HUES6 (cell line): ENCODE results near the gene STXBP4.

ENCODE experiments used
- H3K27ac ChIP-seq: 2 replicates; pipeline ENCODE4 v1.7.0; 2013; ENCODE audit warnings: low read depth, mild to moderate bottlenecking, low read length, inconsistent platforms
- H3K27me3 ChIP-seq: 2 replicates; pipeline ENCODE4 v1.6.1; 2013; ENCODE audit warnings: low read length; ENCODE audit not compliant: control insufficient read depth, insufficient read depth
- H3K36me3 ChIP-seq: 2 replicates; pipeline ENCODE4 v1.6.1; 2013; ENCODE audit warnings: low read length; ENCODE audit not compliant: control insufficient read depth, insufficient read depth
- H3K4me1 ChIP-seq: 2 replicates; pipeline ENCODE4 v1.6.1; 2013; ENCODE audit warnings: low read length; ENCODE audit not compliant: control insufficient read depth, insufficient read depth
- H3K4me3 ChIP-seq: 2 replicates; pipeline ENCODE4 v1.5.1; 2013; ENCODE audit warnings: low read depth, low read length
- H3K9ac ChIP-seq: one replicate; pipeline ENCODE4 v1.6.1; 2013; ENCODE audit warnings: mild to moderate bottlenecking, low read length
- H3K9me3 ChIP-seq: 2 replicates; pipeline ENCODE4 v1.6.1; 2013; ENCODE audit warnings: low read depth, low read length; ENCODE audit not compliant: control insufficient read depth, insufficient read depth

The STXBP4 gene

DNA sequence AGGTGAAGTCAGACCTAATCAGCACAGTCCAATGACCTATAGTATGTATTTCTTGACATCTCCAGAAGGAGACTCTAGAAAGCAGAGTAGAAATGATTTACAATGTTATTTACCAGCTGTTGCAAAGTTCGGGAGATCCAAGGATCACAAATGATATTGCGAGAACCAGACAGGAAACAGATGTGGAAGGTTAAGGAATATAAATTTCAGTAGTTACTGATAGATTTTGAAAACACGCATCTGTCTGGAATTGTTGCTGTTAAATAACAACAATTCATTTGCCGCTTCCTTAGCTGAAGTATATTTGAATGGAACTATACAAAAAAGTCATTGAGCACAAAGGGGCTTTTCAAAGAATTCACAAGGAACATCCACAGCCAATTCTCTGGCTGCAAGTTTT lies 72.0 kb downstream of the STXBP4 start:
- Histone ChIP-seq H3K27me3 (no peaks in the 10 kb centered on the region), H3K9me3 (no peaks in the 10 kb centered on the region), H3K27ac (no peak overlapping the region), H3K36me3 (no peaks in the 10 kb centered on the region), H3K4me3 (no peak overlapping the region), H3K9ac (no peak overlapping the region), H3K4me1 (no peaks in the 10 kb centered on the region)

DNA sequence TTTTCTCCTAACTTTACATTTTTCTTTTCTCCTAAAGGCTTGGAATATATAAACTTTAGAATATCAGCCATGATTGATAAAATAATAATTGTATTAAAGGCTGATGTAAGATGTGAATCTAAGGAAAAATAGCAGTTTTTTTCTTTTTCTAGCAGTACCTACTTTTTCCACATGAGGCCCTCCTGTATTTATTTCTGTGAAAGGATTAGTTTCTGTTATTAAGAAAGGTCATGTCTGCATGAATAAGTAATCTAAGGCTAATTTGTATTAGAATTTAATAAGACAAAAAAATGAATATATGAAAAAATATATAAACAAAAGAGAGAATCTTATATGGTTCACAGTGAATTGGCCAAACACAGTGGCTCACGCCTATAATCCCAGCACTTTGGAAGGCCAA lies 85.3 kb downstream of the STXBP4 start:
- Histone ChIP-seq H3K4me3 (no peak overlapping the region), H3K9me3 (no peaks in the 10 kb centered on the region), H3K9ac (no peak overlapping the region), H3K36me3 (no peaks in the 10 kb centered on the region), H3K4me1 (no peaks in the 10 kb centered on the region), H3K27ac (no peak overlapping the region), H3K27me3 (no peaks in the 10 kb centered on the region)

GRCh38 chr17:55054429-55054828 lies 85.9 kb downstream of the STXBP4 start:
- Histone ChIP-seq H3K27ac (no peak overlapping the region), H3K9ac (no peak overlapping the region), H3K4me1 (no peaks in the 10 kb centered on the region), H3K9me3 (no peaks in the 10 kb centered on the region), H3K27me3 (no peaks in the 10 kb centered on the region), H3K4me3 (no peak overlapping the region), H3K36me3 (no peaks in the 10 kb centered on the region)

- H3K4me1 ChIP-seq = no peaks in the 10 kb centered on the region
- no peak overlapping the region for H3K4me3 ChIP-seq
- no peak overlapping the region for H3K27ac ChIP-seq
- no peaks in the 10 kb centered on the region for H3K27me3 ChIP-seq
- no peaks in the 10 kb centered on the region for H3K9me3 ChIP-seq
- no peak overlapping the region for H3K9ac ChIP-seq
- no peaks in the 10 kb centered on the region for H3K36me3 ChIP-seq
Measured at GRCh38 chr17:55056526-55056925, 88.0 kb downstream of the STXBP4 start.

DNA sequence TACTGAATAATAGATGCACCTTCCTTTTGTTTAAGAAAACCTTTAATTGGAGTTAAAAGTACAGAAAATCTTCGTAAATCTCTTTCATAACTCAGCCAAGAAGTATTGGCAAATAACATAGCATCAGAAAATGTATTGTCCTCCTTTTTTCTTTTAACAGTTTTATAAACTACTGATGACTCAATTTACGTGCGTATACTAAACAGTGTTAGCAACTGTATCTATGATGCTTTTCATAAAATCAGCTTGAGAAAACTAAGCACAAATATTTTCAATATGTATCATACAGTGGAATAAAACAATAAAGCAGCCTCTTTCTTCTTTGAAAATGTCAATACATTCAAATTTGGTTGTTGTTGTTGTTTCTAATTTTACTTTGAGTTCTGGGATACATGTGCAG lies 88.6 kb downstream of the STXBP4 start:
- no peak overlapping the region for H3K9ac ChIP-seq
- no peak overlapping the region for H3K27ac ChIP-seq
- H3K4me1 ChIP-seq = no peaks in the 10 kb centered on the region

GRCh38 chr17:55059724-55060123 lies 91.2 kb downstream of the STXBP4 start:
- no peak overlapping the region for H3K9ac ChIP-seq
- no peaks in the 10 kb centered on the region for H3K4me1 ChIP-seq
- no peaks in the 10 kb centered on the region for H3K9me3 ChIP-seq
- no peaks in the 10 kb centered on the region for H3K27me3 ChIP-seq
- H3K36me3 ChIP-seq = no peaks in the 10 kb centered on the region
- no peak overlapping the region for H3K4me3 ChIP-seq
- no peak overlapping the region for H3K27ac ChIP-seq

More for the DNA sequence above, 88.6 kb downstream of the STXBP4 start:
- H3K27me3 ChIP-seq = no peaks in the 10 kb centered on the region
- H3K36me3 ChIP-seq = no peaks in the 10 kb centered on the region
- no peak overlapping the region for H3K4me3 ChIP-seq
- no peaks in the 10 kb centered on the region for H3K9me3 ChIP-seq

DNA sequence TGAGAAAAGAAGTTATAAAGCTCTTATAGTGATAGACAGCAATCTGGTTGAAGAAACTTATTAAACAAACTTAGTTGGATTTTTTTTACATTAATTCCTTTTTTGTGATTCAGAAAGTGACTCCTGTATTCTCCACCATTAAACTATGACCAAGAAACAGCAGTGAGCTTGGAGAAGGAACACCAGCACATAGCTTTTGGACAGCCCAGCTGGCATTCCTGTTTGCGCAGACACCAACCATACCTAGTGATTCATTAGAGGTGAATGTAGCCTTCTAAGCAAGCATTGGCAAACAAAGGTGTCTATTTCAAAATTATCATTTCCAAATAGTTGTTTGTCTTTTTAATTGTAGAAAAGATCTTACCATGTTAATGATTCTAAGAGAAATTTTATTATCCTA lies 94.4 kb downstream of the STXBP4 start:
- no peak overlapping the region for H3K27ac ChIP-seq
- H3K9ac ChIP-seq = no peak overlapping the region
- no peaks in the 10 kb centered on the region for H3K9me3 ChIP-seq
- H3K4me3 ChIP-seq = no peak overlapping the region
- H3K4me1 ChIP-seq = 0 out of 2 replicates have a peak, but pooled peaks cover 6% of the 10 kb centered on the region
- H3K36me3 ChIP-seq = no peaks in the 10 kb centered on the region
- H3K27me3 ChIP-seq = no peaks in the 10 kb centered on the region

DNA sequence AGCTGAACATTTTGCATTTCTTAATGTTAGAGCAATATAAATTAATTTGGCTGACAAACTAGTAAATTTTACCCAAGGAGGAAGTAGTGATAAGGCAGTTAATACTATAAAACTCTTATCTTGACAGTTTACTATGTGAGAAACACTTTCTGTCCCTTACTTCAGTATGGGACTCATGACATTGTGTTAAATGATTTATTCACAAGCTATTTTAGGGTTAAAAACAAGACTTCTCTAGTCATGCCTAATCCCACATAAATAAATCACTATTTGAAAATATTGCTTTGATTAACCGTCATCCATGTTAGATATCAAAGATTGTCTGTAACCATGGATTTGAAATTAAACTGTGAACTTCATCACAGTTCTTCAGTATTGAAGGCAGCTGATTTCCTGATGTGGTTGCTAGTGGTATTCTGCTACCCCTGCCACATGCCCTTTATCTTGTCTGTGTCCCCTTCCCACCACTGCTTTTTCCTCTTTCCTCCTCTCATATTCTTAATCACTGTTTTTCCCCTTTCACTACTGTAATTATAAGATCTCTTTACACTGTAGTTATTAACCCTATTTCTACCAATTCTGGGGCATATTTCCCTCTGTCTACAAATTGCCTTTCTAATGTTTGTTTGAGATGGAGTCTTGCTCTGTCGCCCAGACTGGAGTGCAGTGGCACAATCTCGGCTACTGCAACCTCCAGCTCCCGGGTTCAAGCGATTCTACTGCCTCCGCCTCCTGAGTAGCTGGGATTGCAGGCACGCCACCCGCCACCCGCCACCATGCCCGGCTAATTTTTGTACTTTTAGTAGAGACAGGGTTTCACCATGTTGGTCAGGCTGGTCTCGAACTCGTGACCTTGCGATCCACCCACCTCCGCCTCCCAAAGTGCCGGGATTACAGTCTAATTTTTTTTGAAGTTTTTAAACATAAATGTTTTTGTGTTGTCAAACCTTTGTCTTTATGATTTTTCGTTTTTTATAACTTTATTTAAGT lies 95.6 kb downstream of the STXBP4 start:
- Histone ChIP-seq H3K36me3 (no peaks in the 10 kb centered on the region), H3K4me1 (0 out of 2 replicates have a peak, but pooled peaks cover 6% of the 10 kb centered on the region)

DNA sequence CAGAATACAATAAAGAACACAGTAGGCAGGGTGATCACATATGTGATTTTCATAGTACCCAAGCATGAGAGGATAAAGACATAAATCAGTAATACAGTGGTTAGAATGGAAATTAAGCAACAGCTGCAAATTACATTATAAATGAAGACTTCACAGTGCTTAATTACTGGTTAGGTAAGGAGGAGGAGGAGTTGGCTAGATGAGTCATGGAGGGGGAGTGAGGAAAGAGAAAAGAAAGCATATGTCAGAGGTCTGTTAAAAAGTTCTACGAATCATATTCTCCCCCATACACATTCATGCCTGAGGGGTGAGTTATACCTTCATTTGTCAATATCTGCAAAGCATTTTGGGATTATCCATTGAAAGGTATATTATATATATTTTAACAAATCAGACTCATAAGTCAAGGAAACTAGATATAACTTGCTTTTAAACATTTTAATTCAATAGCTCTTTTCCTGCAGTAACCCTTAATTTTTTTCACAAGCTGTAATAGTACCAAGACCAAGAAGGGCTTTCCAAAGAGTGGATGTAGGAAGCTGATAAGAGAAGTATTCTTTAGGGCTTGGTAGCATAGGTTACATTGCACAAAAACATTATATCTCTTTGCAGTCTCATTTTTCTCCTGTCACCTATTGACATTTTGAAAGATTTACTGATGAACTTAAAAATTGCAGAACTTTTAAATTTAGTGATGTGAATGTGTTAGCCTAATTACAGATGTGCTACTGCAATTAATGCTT lies 99.3 kb downstream of the STXBP4 start:
- Histone ChIP-seq H3K36me3 (no peaks in the 10 kb centered on the region), H3K27ac (no peak overlapping the region), H3K9me3 (no peaks in the 10 kb centered on the region), H3K27me3 (no peaks in the 10 kb centered on the region), H3K4me1 (0 out of 2 replicates have a peak, but pooled peaks cover 6% of the 10 kb centered on the region), H3K4me3 (no peak overlapping the region), H3K9ac (no peak overlapping the region)

More for the DNA sequence above, 95.6 kb downstream of the STXBP4 start:
- Histone ChIP-seq H3K27me3 (no peaks in the 10 kb centered on the region), H3K9ac (no peak overlapping the region), H3K27ac (no peak overlapping the region), H3K9me3 (no peaks in the 10 kb centered on the region), H3K4me3 (no peak overlapping the region)

DNA sequence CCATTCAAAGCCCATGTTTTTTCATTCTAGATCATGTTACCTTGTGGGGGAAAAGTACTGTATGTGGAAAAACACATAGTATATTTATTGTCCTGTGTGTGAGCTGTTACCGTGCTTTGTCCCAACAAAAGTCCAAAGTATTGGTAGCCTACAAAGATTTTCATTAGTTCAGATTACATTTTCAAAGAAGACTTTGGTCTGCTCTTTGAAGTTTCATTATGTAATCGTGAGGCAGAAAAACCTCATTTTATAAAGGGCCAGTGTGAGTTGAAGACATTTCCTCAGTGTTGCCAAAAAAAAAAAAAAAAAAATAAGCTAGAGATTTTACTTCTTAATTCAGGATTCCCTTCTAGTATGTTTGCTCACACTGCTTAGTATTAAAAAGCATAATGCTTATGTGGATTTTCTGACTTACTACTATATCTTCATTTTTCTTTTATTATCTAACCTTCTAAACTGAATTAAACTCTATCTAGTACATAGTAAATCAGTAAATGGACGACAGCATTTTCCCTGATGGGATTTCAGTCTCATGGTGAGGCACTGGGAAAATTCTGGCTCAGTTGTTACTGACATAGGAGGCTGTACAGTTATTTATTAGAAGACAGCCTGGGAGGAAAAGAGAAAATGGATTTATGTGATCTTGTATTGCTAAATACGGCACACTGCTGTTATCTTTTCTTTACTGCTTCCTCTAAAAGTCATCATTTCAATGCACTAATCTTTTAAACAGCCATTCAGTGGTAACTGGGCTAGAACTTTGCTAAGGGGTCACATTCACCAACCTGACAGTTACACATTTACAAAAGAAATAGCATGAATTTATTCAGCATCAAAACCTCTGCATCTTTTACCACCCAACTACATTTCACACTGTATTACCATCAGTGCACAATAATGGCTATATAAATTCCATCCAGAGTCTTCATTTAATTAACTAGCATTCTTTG lies 100.6 kb downstream of the STXBP4 start:
- H3K36me3 ChIP-seq = no peaks in the 10 kb centered on the region
- H3K27ac ChIP-seq = no peak overlapping the region
- no peak overlapping the region for H3K9ac ChIP-seq
- H3K4me1 ChIP-seq = 0 out of 2 replicates have a peak, but pooled peaks cover 6% of the 10 kb centered on the region
- no peaks in the 10 kb centered on the region for H3K9me3 ChIP-seq
- H3K27me3 ChIP-seq = no peaks in the 10 kb centered on the region
- H3K4me3 ChIP-seq = no peak overlapping the region
